DOHH2 (cell line): ENCODE data around the gene USP49.

Source experiments
- H3F3A ChIP-seq: fragments of 200-600 bp; sonication (generic), shearing (Covaris generic); 2 replicates; pipeline ENCODE4 v1.6.0; 2016; ENCODE audit warnings: antibody characterized with exemption, mild to moderate bottlenecking; ENCODE audit not compliant: control insufficient read depth, insufficient read depth
- H3K27ac ChIP-seq: fragments of 200-600 bp; sonication (generic); 2 replicates; pipeline ENCODE4 v1.5.1; 2014; ENCODE audit warnings: low read depth, mild to moderate bottlenecking, low read length, moderate library complexity
- H3K27me3 ChIP-seq: fragments of 200-600 bp; sonication (generic); 2 replicates; pipeline ENCODE4 v1.6.1; 2014; ENCODE audit warnings: mild to moderate bottlenecking, low read length, mixed read lengths; ENCODE audit not compliant: control insufficient read depth
- H3K36me3 ChIP-seq: fragments of 200-600 bp; sonication (generic); 2 replicates; pipeline ENCODE4 v1.6.1; 2014; ENCODE audit warnings: mild to moderate bottlenecking, low read length, moderate library complexity, mixed read lengths; ENCODE audit not compliant: control insufficient read depth
- H3K4me1 ChIP-seq: fragments of 200-600 bp; sonication (generic); 2 replicates; pipeline ENCODE4 v1.6.1; 2014; ENCODE audit warnings: mild to moderate bottlenecking, low read length, mixed read lengths; ENCODE audit not compliant: control insufficient read depth
- H3K4me2 ChIP-seq: fragments of 200-600 bp; sonication (generic); 2 replicates; pipeline ENCODE4 v1.6.0; 2014; ENCODE audit warnings: mild to moderate bottlenecking, low read length, moderate library complexity
- H3K4me3 ChIP-seq: fragments of 200-600 bp; sonication (generic); 2 replicates; pipeline ENCODE4 v1.5.1; 2014; ENCODE audit warnings: mild to moderate bottlenecking, low read length, mixed read lengths
- H3K79me2 ChIP-seq: fragments of 200-600 bp; sonication (generic); 2 replicates; pipeline ENCODE4 v1.6.1; 2014; ENCODE audit warnings: mild to moderate bottlenecking, low read length, mixed read lengths; ENCODE audit not compliant: control insufficient read depth
- H3K9me2 ChIP-seq: fragments of 200-600 bp; sonication (generic); replicated peaks from 2 replicates; pipeline ENCODE4 v1.6.1; 2014; ENCODE audit warnings: mild to moderate bottlenecking, low read length, mixed read lengths; ENCODE audit not compliant: control insufficient read depth
- H3K9me3 ChIP-seq: fragments of 200-600 bp; sonication (generic); 2 replicates; pipeline ENCODE4 v1.6.1; 2014; ENCODE audit warnings: antibody characterized with exemption, low read length, mixed read lengths; ENCODE audit not compliant: control insufficient read depth, insufficient read depth
- H4K20me1 ChIP-seq: fragments of 200-600 bp; sonication (generic); 2 replicates; pipeline ENCODE4 v1.6.0; 2014; ENCODE audit warnings: low read depth, mild to moderate bottlenecking, antibody characterized with exemption, low read length, moderate library complexity; ENCODE audit not compliant: control insufficient read depth, insufficient read depth
- CTCF ChIP-seq: fragments of 200-600 bp; sonication (generic); IDR thresholded peaks from one replicate; pipeline ENCODE4 v1.5.1; 2014; ENCODE audit warnings: antibody characterized with exemption, mild to moderate bottlenecking, low read depth, low read length; ENCODE audit not compliant: poor library complexity, severe bottlenecking
- EZH2phosphoT487 ChIP-seq: fragments of 200-600 bp; sonication (generic); IDR thresholded peaks from 2 replicates; pipeline ENCODE4 v1.6.1; 2017; ENCODE audit warnings: borderline replicate concordance, mild to moderate bottlenecking, antibody characterized with exemption, low read length, moderate library complexity, mixed read lengths

The USP49 gene

GRCh38 chr6:41939176-41939847 lies 44.1 kb upstream of the USP49 start:
- H3K9me2 ChIP-seq, result no peaks in the 10 kb centered on the region
- peak overlapping the region; percentile 95 for H3K4me3 ChIP-seq
- peak overlapping the region; percentile 76 for H3K4me2 ChIP-seq
- H3F3A ChIP-seq, result peaks cover 28% of the 10 kb centered on the region
- no peaks in the 10 kb centered on the region for H3K9me3 ChIP-seq
- H3K4me1 ChIP-seq, result peaks cover 70% of the 10 kb centered on the region
- H3K27me3 ChIP-seq, result no peaks in the 10 kb centered on the region
- H3K27ac ChIP-seq, result peak overlapping the region; percentile 86
- peaks cover 72% of the 10 kb centered on the region for H3K36me3 ChIP-seq
- TF ChIP-seq EZH2phosphoT487, result no peak
- no peak for TF ChIP-seq CTCF
- peaks cover 3% of the 10 kb centered on the region; the same call in 1 of the 2 replicates for H4K20me1 ChIP-seq
- H3K79me2 ChIP-seq, result peaks cover 77% of the 10 kb centered on the region

- Histone ChIP-seq H3K27ac (peak overlapping the region; percentile 86), H3K9me3 (no peaks in the 10 kb centered on the region), H3K36me3 (peaks cover 78% of the 10 kb centered on the region), H3K9me2 (no peaks in the 10 kb centered on the region), H3K4me2 (peak overlapping the region; percentile 76), H3K79me2 (peaks cover 81% of the 10 kb centered on the region), H4K20me1 (peaks cover 3% of the 10 kb centered on the region; the same call in 1 of the 2 replicates), H3K27me3 (no peaks in the 10 kb centered on the region), H3F3A (peaks cover 33% of the 10 kb centered on the region), H3K4me1 (peaks cover 77% of the 10 kb centered on the region), H3K4me3 (peak overlapping the region; percentile 95)
- TF ChIP-seq EZH2phosphoT487 (no peak), CTCF (no peak)
Observed at GRCh38 chr6:41938590-41939175, 43.5 kb upstream of the USP49 start.

GRCh38 chr6:41937861-41938574 lies 42.8 kb upstream of the USP49 start:
- Histone ChIP-seq H4K20me1 (peaks cover 3% of the 10 kb centered on the region; the same call in 1 of the 2 replicates), H3F3A (peaks cover 36% of the 10 kb centered on the region), H3K4me3 (peak overlapping the region; percentile 95), H3K79me2 (peaks cover 81% of the 10 kb centered on the region), H3K27me3 (no peaks in the 10 kb centered on the region), H3K9me2 (no peaks in the 10 kb centered on the region), H3K9me3 (no peaks in the 10 kb centered on the region), H3K36me3 (peaks cover 85% of the 10 kb centered on the region), H3K4me2 (peak overlapping the region; percentile 76), H3K27ac (peak overlapping the region; percentile 86), H3K4me1 (peaks cover 83% of the 10 kb centered on the region)
- no peak for TF ChIP-seq EZH2phosphoT487
- TF ChIP-seq CTCF, result no peak
